ENCODE results near the gene NID2.
A peak's percentile ranks its signal among the peaks of the same experiment; 100 is the strongest.

NID2 gene

GRCh38 chr14:52082903-52083302, 14.0 kb upstream of the NID2 start:
- no peak for ATAC-seq
- TF ChIP-seq ESRRG (CRISPR knock-in tag; IDR thresholded peaks at IDR 0.05) (no peak), ZNF8 (CRISPR knock-in tag; IDR thresholded peaks at IDR 0.05) (peak; percentile 58)

GRCh38 chr14:52081964-52082363, 13.1 kb upstream of the NID2 start:
- no peak for ATAC-seq
- no peak for TF ChIP-seq ISL1 (CRISPR knock-in tag; IDR thresholded peaks at IDR 0.05)
- TF ChIP-seq ZC3H10 (CRISPR knock-in tag; IDR thresholded peaks at IDR 0.05) = no peak
- TF ChIP-seq CSRNP3 (CRISPR knock-in tag; IDR thresholded peaks at IDR 0.05) = no peak
- TF ChIP-seq ZNF565 (CRISPR knock-in tag; conservative IDR thresholded peaks at IDR 0.05; ENCODE audit: low read depth) = no peak
- no peak for TF ChIP-seq PPARA (CRISPR knock-in tag; IDR thresholded peaks at IDR 0.05; ENCODE audit: borderline replicate concordance)
- TF ChIP-seq ZFP3 (CRISPR knock-in tag; IDR thresholded peaks at IDR 0.05) = no peak
- no peak for TF ChIP-seq TSHZ2 (CRISPR knock-in tag; IDR thresholded peaks at IDR 0.05)
- TF ChIP-seq ZNF70 (CRISPR knock-in tag; IDR thresholded peaks at IDR 0.05) = no peak
- TF ChIP-seq POU6F1 (CRISPR knock-in tag; IDR thresholded peaks at IDR 0.05; ENCODE audit: borderline replicate concordance, low read depth) = no peak

- TF ChIP-seq SNAI2 (CRISPR knock-in tag; IDR thresholded peaks at IDR 0.05) (no peak), ISL1 (CRISPR knock-in tag; IDR thresholded peaks at IDR 0.05) (peak; percentile 68)
- peak; percentile 91 for ATAC-seq
Measured at GRCh38 chr14:52080808-52081755, 12.2 kb upstream of the NID2 start.

GRCh38 chr14:52080158-52080800, 11.4 kb upstream of the NID2 start:
- ATAC-seq = peak; percentile 61
- no peak for TF ChIP-seq BACH2 (CRISPR knock-in tag; IDR thresholded peaks at IDR 0.05; ENCODE audit: borderline replicate concordance)
- TF ChIP-seq ISL1 (CRISPR knock-in tag; IDR thresholded peaks at IDR 0.05) = no peak
- TF ChIP-seq POU6F1 (CRISPR knock-in tag; IDR thresholded peaks at IDR 0.05; ENCODE audit: borderline replicate concordance, low read depth) = no peak
- no peak for TF ChIP-seq TCF4 (CRISPR knock-in tag; IDR thresholded peaks at IDR 0.05; ENCODE audit: borderline replicate concordance)
- no peak for TF ChIP-seq ZNF8 (CRISPR knock-in tag; IDR thresholded peaks at IDR 0.05)
- TF ChIP-seq PPARA (CRISPR knock-in tag; IDR thresholded peaks at IDR 0.05; ENCODE audit: borderline replicate concordance) = no peak
- no peak for TF ChIP-seq ZFP30 (CRISPR knock-in tag; IDR thresholded peaks at IDR 0.05)
- no peak for TF ChIP-seq ARNTL (CRISPR knock-in tag; IDR thresholded peaks at IDR 0.05; ENCODE audit: borderline replicate concordance, low read depth)
- TF ChIP-seq GLIS3 (CRISPR knock-in tag; IDR thresholded peaks at IDR 0.05) = no peak
- TF ChIP-seq TSHZ2 (CRISPR knock-in tag; IDR thresholded peaks at IDR 0.05) = no peak
- TF ChIP-seq ZC3H10 (CRISPR knock-in tag; IDR thresholded peaks at IDR 0.05) = no peak
- no peak for TF ChIP-seq ZFP3 (CRISPR knock-in tag; IDR thresholded peaks at IDR 0.05)
- TF ChIP-seq CREB5 (CRISPR knock-in tag; IDR thresholded peaks at IDR 0.05; ENCODE audit: low read depth) = no peak
- no peak for TF ChIP-seq SNAI2 (CRISPR knock-in tag; IDR thresholded peaks at IDR 0.05)
